ENCODE measurements around the gene MYO1D.
"Not testable (repeated sequence)": the region's sequence is repeated elsewhere in the genome, so short reads cannot be mapped to it uniquely, and the experiment has no call there.

The MYO1D gene

GRCh38 chr17:32876417-32877163 lies at the start of gene MYO1D:
TSS of gene MYO1D (minus strand) at chr17:32877124. CDS start at chr17:32876872, 252 bp downstream.
- DNase-seq, result peak; percentile 26

DNA sequence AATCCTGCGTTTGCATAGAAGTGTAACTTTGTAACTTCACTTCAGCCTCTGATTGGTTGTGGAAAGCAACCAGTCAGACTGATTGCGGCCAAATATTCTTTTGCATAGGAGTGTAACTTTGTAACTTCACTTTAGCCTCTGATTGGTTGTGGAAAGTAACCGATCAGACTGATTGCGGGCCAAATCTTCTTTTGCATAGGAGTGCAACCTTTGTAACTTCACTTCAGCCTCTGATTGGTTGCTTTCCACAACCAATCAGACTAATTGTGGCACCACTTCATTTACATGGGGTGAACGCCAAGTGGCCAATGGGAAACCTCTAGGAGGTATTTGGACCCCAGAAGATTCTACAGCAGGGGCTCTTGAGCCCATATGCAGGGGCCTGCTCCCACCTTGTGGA lies 49.3 kb upstream of the MYO1D start:
- DNase-seq, result no peak

- not testable (repeated sequence) for DNase-seq
These were observed 47.0 kb upstream of the MYO1D start for GRCh38 chr17:32923905-32924304.

- DNase-seq, result no peak
These were observed 44.1 kb upstream of the MYO1D start for GRCh38 chr17:32921017-32921416.

GRCh38 chr17:32920293-32920692 lies 43.4 kb upstream of the MYO1D start:
- DNase-seq, result no peak

DNA sequence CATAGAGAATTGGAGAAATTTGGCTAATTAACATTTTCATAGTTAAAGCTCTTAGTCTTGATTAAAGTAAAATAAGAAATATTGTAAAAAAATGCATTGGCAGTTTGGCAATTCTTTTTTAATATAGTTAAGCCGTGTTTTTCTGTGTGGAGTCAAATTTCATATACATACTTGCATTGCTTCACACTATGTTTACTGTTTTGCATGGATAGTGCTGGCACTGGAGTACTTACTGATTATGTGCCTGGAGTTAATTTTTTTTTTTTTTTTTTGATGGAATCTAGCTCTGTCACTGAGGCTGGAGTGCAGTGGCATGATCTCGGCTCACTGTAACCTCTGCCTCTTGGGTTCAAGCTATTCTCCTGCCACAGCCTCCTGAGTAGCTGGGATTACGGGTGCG lies 43.0 kb upstream of the MYO1D start:
- not testable (repeated sequence) for DNase-seq

- DNase-seq, result no peak
These were observed 40.9 kb upstream of the MYO1D start for GRCh38 chr17:32917842-32918241.

DNA sequence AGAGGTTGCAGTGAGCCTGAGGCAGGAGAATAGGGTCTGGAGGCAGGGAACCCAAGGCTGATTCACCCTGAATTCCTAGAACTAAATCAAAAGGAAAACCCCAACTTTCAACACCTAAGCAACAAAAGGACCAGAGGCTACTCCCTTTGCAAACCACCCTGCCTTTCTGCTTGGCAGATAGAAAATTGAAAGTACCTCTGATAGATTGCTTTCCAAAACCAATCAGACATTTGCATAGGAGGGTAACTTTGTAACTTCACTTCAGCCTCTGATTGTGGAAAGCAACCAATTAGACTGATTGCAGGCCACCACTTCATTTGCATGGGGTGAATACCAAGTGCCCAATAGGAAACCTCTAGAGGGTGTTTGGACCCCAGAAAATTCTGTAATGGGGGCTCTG lies 40.2 kb upstream of the MYO1D start:
- DNase-seq, result no peak

- DNase-seq, result no peak
These were observed 39.2 kb upstream of the MYO1D start for GRCh38 chr17:32916134-32916533.

GRCh38 chr17:32915245-32915644 lies 38.3 kb upstream of the MYO1D start:
- DNase-seq, result peak; percentile 56

DNA sequence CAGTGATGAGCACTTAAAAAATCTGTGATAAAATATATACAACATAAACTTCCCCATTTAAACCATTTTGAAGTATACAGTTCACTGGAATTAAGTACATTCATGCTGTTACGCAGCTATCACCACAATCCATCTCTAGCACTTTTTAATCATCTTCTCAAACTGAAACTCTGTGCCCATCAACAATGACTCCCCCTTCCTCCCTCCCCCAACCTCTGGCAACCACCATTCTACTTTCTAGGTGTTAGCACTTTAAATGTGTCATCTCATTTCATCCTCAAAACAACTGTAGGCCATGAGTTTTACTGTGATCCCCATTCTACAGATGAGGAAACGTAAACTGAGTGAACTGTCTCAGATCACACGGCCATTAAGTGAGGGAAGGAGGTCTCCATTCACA lies 37.3 kb upstream of the MYO1D start:
- no peak for DNase-seq

DNA sequence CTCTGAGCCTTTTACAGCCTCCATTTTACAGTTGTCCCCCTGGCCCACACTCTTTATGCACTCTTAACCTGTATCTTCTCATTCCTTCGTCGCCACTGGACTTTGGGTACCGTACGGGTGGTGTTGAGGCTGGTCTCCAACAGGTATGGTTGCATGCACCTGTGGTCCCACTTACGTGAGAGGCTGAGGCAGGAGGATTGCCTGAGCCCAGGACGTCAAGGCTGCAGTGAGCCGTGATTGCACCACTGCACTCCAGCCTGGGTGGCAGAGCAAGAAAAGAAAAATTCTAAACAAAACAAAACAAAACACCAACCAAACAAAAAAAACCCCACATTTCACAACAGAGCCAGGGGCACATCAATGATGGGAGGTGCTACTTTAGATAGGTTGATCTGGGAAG lies 36.7 kb upstream of the MYO1D start:
- DNase-seq, result no peak

GRCh38 chr17:32912218-32912897 lies 35.4 kb upstream of the MYO1D start:
- DNase-seq, result peak; percentile 59

- DNase-seq, result no peak
These were observed 33.8 kb upstream of the MYO1D start for GRCh38 chr17:32910769-32911168.

DNA sequence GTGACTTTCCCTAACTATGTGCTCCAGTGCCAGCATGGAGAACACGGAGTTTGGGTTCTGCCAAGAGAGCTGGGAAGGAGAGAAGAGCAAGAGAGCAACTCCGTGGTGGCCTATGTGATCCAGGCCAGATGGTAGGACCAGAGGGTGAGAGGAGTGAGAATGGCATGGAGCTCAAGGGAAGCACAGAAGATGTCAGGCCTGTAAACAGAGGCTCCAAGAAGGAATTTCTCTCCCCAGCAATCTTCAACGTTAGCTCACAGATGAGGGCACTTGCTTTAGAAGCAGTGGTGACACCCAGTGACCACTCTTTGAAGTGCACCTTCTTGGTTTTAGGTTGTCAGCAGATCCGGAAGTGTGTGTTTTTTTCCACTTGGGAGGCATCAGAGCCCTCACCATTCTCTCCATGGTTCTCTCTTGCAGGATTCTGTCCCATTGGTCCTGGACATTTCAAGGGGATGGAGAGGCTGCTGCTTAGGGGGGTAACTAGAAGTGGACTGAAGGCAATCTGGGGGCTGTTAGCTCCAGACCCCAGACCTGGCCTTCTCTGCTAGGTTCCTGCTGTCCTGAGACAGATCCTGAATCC lies 33.0 kb upstream of the MYO1D start:
- peak; percentile 57 for DNase-seq

- no peak for DNase-seq
These were observed 30.7 kb upstream of the MYO1D start for GRCh38 chr17:32907583-32907982.

GRCh38 chr17:32904891-32905290 lies 28.0 kb upstream of the MYO1D start:
- no peak for DNase-seq

DNA sequence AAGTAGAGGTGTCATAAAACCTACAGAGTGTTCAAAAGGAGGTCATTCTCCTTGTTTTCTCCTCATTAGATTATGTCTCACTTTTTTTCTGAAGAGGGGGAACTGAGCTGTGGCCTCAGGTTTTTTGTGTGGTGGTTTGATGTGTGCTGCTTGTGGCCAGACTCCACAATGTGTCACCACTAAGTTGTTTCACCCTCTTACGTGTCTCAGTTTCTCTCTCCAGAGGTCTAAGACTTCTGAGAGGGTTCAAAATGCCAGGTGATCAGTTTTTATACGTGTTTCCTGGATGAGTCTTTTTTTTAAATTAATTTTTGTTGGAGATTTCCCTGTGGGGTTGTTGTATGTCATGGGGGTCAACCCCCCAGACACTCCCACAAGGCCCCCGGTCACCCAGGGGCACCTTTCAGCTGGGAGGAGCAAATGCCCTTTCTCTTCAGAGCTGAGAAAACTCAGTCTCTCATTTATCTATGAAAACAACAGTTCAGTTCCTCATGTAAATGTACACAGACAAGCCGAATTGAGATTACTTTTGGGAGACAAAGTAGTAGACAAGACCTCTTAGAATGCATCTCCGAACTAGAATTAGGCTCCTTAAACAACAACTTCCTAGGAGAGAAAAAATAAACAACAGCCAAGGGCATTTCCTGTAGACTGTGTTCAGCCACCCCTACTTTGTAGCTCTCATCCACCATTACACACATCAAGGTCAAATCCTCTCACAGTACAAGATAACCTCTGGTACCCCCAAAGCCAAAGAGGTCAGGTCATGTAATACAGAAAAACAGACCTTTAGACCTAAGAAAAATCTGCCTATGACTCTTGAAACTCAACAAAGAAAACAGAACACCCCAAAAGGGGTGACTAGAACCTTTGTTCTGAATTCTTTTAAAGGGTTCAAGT lies 27.1 kb upstream of the MYO1D start:
- DNase-seq, result no peak

- DNase-seq, result no peak
These were observed 24.8 kb upstream of the MYO1D start for GRCh38 chr17:32901743-32902142.

DNA sequence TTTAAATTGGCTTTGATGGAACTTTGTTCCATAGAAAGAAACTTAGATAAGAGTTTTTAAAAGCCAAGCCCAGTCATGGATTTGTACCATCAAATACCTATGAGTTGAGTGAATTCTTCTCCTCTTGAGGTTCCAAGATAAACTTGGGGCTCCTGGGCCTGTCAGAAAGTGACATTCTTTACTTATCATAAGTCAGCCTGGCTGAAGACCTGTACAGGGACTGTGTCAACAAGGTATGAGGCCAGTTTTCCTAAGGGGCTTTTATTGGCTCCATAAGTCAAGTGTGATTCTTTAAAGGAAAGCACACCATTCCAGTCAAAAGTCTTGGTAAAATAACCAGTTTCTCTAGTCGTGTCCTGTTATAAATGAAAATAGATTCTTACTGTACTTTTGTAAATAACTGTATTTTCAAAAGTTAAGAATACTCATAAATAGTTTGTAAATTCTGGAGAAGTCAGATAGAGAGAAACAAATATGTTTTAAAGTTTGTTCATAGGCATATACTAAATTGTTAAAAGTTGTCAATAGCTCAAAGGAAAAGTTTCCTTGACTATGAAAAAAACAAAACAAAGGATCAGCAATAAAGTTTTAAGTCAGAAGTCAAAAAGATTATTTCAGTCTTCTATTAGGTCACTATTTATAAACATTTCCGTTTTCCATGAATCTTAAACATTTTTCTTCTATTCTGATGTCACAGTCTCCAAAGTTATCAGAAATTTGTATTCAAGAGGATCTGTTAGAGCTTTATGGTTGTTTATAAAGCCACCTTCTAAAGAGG lies 22.5 kb upstream of the MYO1D start:
- DNase-seq, result no peak

DNA sequence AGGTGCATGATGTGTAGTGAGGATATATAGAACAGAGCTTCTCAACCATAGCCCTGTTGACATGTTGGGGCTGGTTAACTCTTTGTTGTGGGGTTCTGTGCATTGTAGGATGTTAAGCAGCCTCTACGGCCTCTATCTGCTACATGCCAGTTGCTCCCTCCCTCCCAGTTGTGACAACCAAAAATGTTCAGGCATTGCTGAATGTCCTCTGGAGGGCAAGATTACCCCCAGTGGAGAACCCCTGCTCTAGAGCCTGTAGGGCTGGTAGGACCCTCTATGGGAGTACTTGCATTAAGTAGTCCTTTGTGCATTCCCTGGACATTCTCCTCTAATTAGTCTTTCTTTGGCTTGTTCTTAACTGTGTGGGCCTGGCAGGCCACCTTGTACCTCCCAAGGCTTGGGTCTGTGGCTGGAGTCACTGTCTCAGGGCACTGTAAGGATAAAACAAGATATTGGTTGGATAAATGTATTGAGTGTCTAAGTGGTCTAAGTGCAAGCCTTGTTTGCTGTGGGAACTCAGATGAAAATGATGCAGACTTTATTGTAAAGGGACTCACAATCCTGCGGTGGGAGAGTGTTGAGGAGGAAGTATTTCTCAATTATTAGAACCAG lies 19.8 kb upstream of the MYO1D start:
- DNase-seq, result no peak

- DNase-seq, result no peak
These were observed 17.3 kb upstream of the MYO1D start for GRCh38 chr17:32894245-32894644.
